ENCODE data around the gene CDAN1. TPM values are rescaled to one million over a fixed set of nuclear protein-coding genes. Genes with fewer than 3 reads are reported as not detected.

The CDAN1 gene
- total RNA-seq, 2 experiments from 2014 or later: 20.9 to 21.0 TPM

GRCh38 chr15:42732095-42732827 is 4.7 kb downstream of the CDAN1 start:
- ChIA-PET CTCF (interaction anchor here (0.9 kb wide), 1 partner anchor 194 kb away, joined by 4 read pairs; no protein-coding TSS in a partner anchor), POLR2A (no interaction called here)
- intact Hi-C loops (cut with micrococcal nuclease): loop anchor here (10.0 kb wide), 1 partner anchor 193 kb away; the partner anchor contains the start of gene TTBK2
- Mint-ChIP-seq H3K9me3 (no peaks in the 10 kb centered on the region), H3K27ac (no peak overlapping the region), H3K27me3 (no peaks in the 10 kb centered on the region), H3K4me1 (ENCODE audit: low read depth) (peaks cover 13% of the 10 kb centered on the region), H3K4me3 (no peak overlapping the region), H3K36me3 (peaks cover 30% of the 10 kb centered on the region)
- DNase-seq: no peak

DNA sequence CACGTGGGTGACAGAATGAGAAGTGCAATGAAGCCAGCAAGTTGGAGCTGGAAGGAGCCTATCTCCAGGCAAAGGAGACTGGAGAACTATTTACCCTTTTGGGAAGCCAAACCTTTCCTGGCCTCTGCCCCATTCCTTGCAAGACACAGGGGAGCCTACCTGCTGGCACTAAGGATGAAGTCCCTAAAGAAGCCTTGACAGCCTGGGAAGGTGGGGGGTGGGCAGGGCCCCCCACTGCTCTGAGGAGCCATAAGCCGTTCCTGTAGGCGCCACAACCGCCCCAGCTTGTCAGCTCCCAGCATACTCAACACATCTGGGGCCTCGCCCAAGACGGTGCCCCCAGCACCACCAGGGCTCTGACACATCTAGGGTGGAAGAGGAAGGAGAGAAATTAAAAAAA is 5.5 kb downstream of the CDAN1 start:
- no peak overlapping the region for H3K27ac Mint-ChIP-seq
- H3K27me3 Mint-ChIP-seq: no peaks in the 10 kb centered on the region

GRCh38 chr15:42730536-42730935 is 6.4 kb downstream of the CDAN1 start:
- peaks cover 7% of the 10 kb centered on the region for H3K4me1 Mint-ChIP-seq (ENCODE audit: low read depth)
- ChIA-PET POLR2A (no interaction called here), CTCF (no interaction called here)
- H3K27ac Mint-ChIP-seq: no peak overlapping the region
- H3K9me3 Mint-ChIP-seq: no peaks in the 10 kb centered on the region
- intact Hi-C loops (cut with micrococcal nuclease): loop anchor here (10.0 kb wide), 1 partner anchor 194 kb away; the partner anchor contains the start of gene TTBK2
- no peaks in the 10 kb centered on the region for H3K27me3 Mint-ChIP-seq
- no peak for DNase-seq
- H3K36me3 Mint-ChIP-seq: peaks cover 33% of the 10 kb centered on the region
- no peak overlapping the region for H3K4me3 Mint-ChIP-seq

More for the DNA sequence above, 5.5 kb downstream of the CDAN1 start:
- ChIA-PET CTCF (interaction anchor here (1.0 kb wide), 1 partner anchor 195 kb away, joined by 3 read pairs; no protein-coding TSS in a partner anchor), POLR2A (no interaction called here)
- intact Hi-C loops (cut with micrococcal nuclease): loop anchor here (10.0 kb wide), 1 partner anchor 193 kb away; the partner anchor contains the start of gene TTBK2
- no peak for DNase-seq
- H3K4me3 Mint-ChIP-seq: no peak overlapping the region
- H3K36me3 Mint-ChIP-seq: peaks cover 33% of the 10 kb centered on the region
- no peaks in the 10 kb centered on the region for H3K9me3 Mint-ChIP-seq
- H3K4me1 Mint-ChIP-seq (ENCODE audit: low read depth): peaks cover 11% of the 10 kb centered on the region

GRCh38 chr15:42730135-42730534 is 6.8 kb downstream of the CDAN1 start:
- Mint-ChIP-seq H3K9me3 (no peaks in the 10 kb centered on the region), H3K27ac (no peak overlapping the region), H3K4me1 (ENCODE audit: low read depth) (peaks cover 3% of the 10 kb centered on the region), H3K27me3 (no peaks in the 10 kb centered on the region), H3K36me3 (peaks cover 35% of the 10 kb centered on the region), H3K4me3 (no peak overlapping the region)
- ChIA-PET POLR2A (no interaction called here), CTCF (no interaction called here)
- intact Hi-C loops (cut with micrococcal nuclease): loop anchor here (10.0 kb wide), 1 partner anchor 195 kb away; the partner anchor contains the start of gene TTBK2
- DNase-seq: no peak

DNA sequence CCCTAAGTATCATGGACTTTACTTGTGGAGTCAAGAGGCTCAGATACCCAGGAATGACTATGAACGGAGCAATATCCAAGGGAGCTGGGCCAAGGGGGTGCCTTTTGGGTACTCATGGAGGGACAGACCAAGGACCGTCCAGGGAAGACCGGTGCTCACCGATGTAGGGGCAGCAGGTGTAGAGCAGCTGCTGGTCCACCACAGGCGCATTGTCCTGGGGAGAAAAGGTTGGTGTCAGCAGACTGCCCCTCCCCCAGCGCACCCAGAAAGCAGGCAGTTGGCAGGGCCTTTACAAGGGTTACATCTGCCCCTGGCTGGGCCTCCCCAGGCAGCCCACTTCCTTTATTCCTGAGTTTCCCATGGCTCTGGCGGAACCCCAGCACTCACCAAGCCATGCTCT is 7.5 kb downstream of the CDAN1 start:
- Mint-ChIP-seq H3K27me3 (no peaks in the 10 kb centered on the region), H3K4me3 (no peak overlapping the region), H3K9me3 (no peaks in the 10 kb centered on the region), H3K27ac (no peak overlapping the region), H3K36me3 (peaks cover 35% of the 10 kb centered on the region), H3K4me1 (ENCODE audit: low read depth) (peaks cover 2% of the 10 kb centered on the region)
- POLR2A ChIA-PET: no interaction called here
- CTCF ChIA-PET: no interaction called here
- no peak for DNase-seq
- intact Hi-C loops (cut with micrococcal nuclease): no loop called here

DNA sequence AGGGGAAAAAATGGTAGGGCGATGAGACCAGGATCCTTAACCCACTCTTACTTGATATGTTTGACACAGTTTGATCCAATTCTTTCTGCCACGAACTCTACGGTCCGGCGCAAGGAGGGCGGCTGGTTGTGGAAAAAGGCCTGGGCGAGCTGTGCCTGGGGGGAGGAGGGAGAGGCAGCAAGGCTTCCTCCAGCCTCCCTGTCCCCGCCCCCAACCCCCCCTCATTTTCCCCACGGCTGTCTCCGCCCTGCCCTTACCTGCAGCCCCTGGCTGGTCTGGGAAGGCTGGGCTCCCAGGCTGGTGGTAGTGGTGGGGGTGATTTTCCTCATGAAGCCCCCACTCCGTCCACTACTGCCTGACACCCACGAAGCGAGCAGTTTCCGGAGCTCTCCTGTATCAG is 8.0 kb downstream of the CDAN1 start:
- intact Hi-C loops (cut with micrococcal nuclease): no loop called here
- Mint-ChIP-seq H3K36me3 (peaks cover 35% of the 10 kb centered on the region), H3K4me3 (no peak overlapping the region)

GRCh38 chr15:42728560-42728959 is 8.4 kb downstream of the CDAN1 start:
- Mint-ChIP-seq H3K27me3 (no peaks in the 10 kb centered on the region), H3K4me1 (ENCODE audit: low read depth) (no peaks in the 10 kb centered on the region), H3K36me3 (peaks cover 35% of the 10 kb centered on the region), H3K4me3 (no peak overlapping the region), H3K27ac (no peak overlapping the region), H3K9me3 (no peaks in the 10 kb centered on the region)
- POLR2A ChIA-PET: no interaction called here
- intact Hi-C loops (cut with micrococcal nuclease): no loop called here
- DNase-seq: no peak
- CTCF ChIA-PET: no interaction called here

More for the DNA sequence above, 8.0 kb downstream of the CDAN1 start:
- ChIA-PET POLR2A (no interaction called here), CTCF (no interaction called here)
- no peak overlapping the region for H3K27ac Mint-ChIP-seq
- no peaks in the 10 kb centered on the region for H3K9me3 Mint-ChIP-seq
- H3K27me3 Mint-ChIP-seq: no peaks in the 10 kb centered on the region
- H3K4me1 Mint-ChIP-seq (ENCODE audit: low read depth): no peaks in the 10 kb centered on the region
- DNase-seq: no peak

DNA sequence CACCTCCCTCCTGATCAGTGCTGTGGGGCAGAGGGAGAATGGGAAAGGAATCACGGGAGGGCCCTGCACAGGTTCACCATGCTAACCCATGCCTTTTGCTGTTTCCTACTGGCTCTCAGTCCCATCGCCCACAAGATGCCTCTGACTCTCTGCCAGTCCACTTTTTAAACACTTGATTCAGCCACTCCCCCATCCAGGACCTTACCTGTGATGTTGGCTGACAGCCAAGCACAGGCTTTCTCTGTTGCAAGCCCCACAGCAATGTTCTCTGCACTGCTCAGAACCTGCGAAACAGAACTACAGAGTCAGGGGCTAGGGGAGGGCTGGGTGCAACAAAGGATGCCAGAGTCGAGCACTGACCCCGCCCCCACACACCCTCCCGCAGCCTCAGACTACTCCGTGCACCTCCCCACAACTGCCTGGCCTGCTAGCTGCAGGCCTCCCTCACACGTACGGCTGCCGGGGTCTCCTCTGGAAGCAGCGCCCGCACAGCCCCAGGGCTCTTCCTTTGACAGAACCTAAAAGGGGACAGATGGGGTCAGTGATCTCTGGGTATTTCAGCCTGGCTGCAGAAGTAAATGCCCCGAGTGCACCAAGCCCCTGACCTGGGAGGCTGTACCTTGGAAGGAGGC is 9.1 kb downstream of the CDAN1 start:
- peaks cover 33% of the 10 kb centered on the region for H3K36me3 Mint-ChIP-seq
- POLR2A ChIA-PET: no interaction called here
- H3K9me3 Mint-ChIP-seq: no peaks in the 10 kb centered on the region
- H3K4me3 Mint-ChIP-seq: no peak overlapping the region
- H3K27me3 Mint-ChIP-seq: no peaks in the 10 kb centered on the region
- intact Hi-C loops (cut with micrococcal nuclease): no loop called here
- H3K4me1 Mint-ChIP-seq (ENCODE audit: low read depth): no peaks in the 10 kb centered on the region
- CTCF ChIA-PET: no interaction called here
- no peak overlapping the region for H3K27ac Mint-ChIP-seq
- no peak for DNase-seq

DNA sequence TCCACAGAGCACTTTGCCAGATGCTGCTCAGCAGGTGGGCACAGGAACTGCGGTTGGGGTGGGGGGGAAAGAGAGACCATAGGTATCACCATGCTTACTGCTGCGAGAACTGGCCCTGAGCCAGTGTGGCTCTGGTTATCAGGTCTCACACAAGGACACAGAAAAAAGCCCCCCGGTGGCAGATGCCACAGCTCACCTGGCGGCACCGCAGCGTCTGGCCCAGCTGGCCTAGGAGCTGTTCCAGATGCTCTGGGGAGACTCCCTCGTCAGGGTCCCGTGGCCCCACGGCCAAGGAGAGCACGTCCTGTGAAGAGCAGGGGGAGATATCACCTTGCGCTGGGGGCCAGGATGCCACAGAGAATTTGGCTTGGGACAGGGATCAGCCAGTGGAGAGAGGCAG is 10.8 kb downstream of the CDAN1 start:
- Mint-ChIP-seq H3K4me1 (ENCODE audit: low read depth) (no peaks in the 10 kb centered on the region), H3K4me3 (no peak overlapping the region), H3K27ac (no peak overlapping the region), H3K36me3 (peaks cover 19% of the 10 kb centered on the region), H3K9me3 (no peaks in the 10 kb centered on the region), H3K27me3 (no peaks in the 10 kb centered on the region)
- no peak for DNase-seq
- ChIA-PET CTCF (no interaction called here), POLR2A (no interaction called here)
- intact Hi-C loops (cut with micrococcal nuclease): no loop called here

GRCh38 chr15:42725331-42725903 is 11.5 kb downstream of the CDAN1 start:
- no peak overlapping the region for H3K4me3 Mint-ChIP-seq
- H3K27me3 Mint-ChIP-seq: no peaks in the 10 kb centered on the region
- peaks cover 19% of the 10 kb centered on the region for H3K36me3 Mint-ChIP-seq
- no peak overlapping the region for H3K27ac Mint-ChIP-seq
- POLR2A ChIA-PET: no interaction called here
- no peak for DNase-seq
- no peaks in the 10 kb centered on the region for H3K9me3 Mint-ChIP-seq
- intact Hi-C loops (cut with micrococcal nuclease): no loop called here
- CTCF ChIA-PET: no interaction called here
- H3K4me1 Mint-ChIP-seq (ENCODE audit: low read depth): no peaks in the 10 kb centered on the region

DNA sequence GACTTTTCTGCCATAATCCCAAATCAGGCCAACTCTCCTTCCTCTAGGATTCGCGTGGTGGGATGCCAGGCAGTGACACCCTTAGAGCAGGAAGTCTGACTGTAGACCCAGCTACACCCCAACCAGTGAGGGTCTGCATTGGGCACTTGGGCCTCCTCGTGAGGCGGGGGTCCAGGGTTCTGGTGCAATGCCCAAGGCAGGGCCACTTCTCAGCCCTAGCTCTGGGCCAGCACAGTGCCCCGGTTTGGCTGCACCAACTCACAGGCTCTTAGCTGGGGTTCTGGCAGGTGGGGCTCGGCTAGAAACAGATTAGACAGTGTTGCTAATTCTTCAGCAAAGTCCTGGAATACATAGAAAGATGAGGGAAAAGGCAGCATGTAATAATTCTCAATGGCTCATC is 12.7 kb downstream of the CDAN1 start:
- no peak for DNase-seq
- CTCF ChIA-PET: no interaction called here
- peaks cover 13% of the 10 kb centered on the region for H3K36me3 Mint-ChIP-seq
- intact Hi-C loops (cut with micrococcal nuclease): no loop called here
- no peak overlapping the region for H3K27ac Mint-ChIP-seq
- H3K9me3 Mint-ChIP-seq: no peaks in the 10 kb centered on the region
- H3K27me3 Mint-ChIP-seq: no peaks in the 10 kb centered on the region
- no peak overlapping the region for H3K4me3 Mint-ChIP-seq
- POLR2A ChIA-PET: interaction anchor here (1.3 kb wide), 1 partner anchor 13 kb away, joined by 3 read pairs; the partner anchor contains the start of gene CDAN1
- H3K4me1 Mint-ChIP-seq (ENCODE audit: low read depth): no peaks in the 10 kb centered on the region

DNA sequence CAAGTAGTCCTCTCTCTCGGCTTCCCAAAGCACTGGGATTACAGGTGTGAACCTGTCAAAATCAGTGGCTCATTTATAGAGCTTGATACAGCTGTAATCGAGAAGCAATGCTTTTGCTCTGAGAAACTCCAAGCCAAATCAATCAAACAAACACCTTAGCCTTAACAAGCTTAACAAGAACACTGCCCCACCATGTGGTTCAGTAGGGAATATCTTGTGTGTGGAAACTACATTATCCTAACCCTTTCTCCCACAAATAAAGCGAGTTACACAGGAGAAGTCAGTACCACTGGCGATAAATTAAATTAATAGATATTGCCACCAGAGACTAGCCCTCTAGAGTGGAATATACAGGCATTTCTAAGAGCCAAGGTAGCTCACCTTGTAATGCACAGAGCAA is 13.9 kb downstream of the CDAN1 start:
- Mint-ChIP-seq H3K4me3 (no peak overlapping the region), H3K27me3 (no peaks in the 10 kb centered on the region), H3K4me1 (ENCODE audit: low read depth) (no peaks in the 10 kb centered on the region), H3K27ac (no peak overlapping the region), H3K9me3 (no peaks in the 10 kb centered on the region), H3K36me3 (peaks cover 9% of the 10 kb centered on the region)
- POLR2A ChIA-PET: interaction anchor here (1.3 kb wide), 1 partner anchor 14 kb away, joined by 3 read pairs; the partner anchor contains the start of gene CDAN1
- CTCF ChIA-PET: interaction anchor here (0.6 kb wide), 1 partner anchor 282 kb away, joined by 3 read pairs; no protein-coding TSS in a partner anchor
- intact Hi-C loops (cut with micrococcal nuclease): no loop called here
- DNase-seq: no peak
